Neural cell (in vitro differentiated cells): ENCODE measurements around the gene TRABD2B. TPM values are rescaled to one million over a fixed set of nuclear protein-coding genes. Genes with fewer than 3 reads are reported as not detected.

Source experiments
- H2AFZ ChIP-seq: fragments of 200-600, 300-800 bp; sonication (generic), shearing (Covaris generic); 2 replicates; pipeline ENCODE4 v1.6.0; 2014; ENCODE audit warnings: low read depth, mild to moderate bottlenecking, antibody characterized with exemption, low read length, moderate library complexity
- H3F3A ChIP-seq: fragments of 200-600 bp; shearing (Covaris generic); 2 replicates; pipeline ENCODE4 v1.6.1; 2016; ENCODE audit warnings: mild to moderate bottlenecking, moderate library complexity, mixed read lengths, antibody characterized with exemption, low read length; ENCODE audit not compliant: insufficient read depth, poor library complexity, severe bottlenecking
- H3K27ac ChIP-seq: fragments of 200-600, 300-800 bp; sonication (generic), shearing (Covaris generic); 2 replicates; pipeline ENCODE4 v1.5.1; 2014; ENCODE audit warnings: mild to moderate bottlenecking, low read length, moderate library complexity
- H3K27me3 ChIP-seq: fragments of 300-800, 200-600 bp; sonication (generic), shearing (Covaris generic); 2 replicates; pipeline ENCODE4 v1.6.0; 2014; ENCODE audit warnings: mild to moderate bottlenecking, low read depth, low read length, moderate library complexity; ENCODE audit not compliant: insufficient read depth
- H3K36me3 ChIP-seq: fragments of 300-800, 200-600 bp; sonication (generic), shearing (Covaris generic); 2 replicates; pipeline ENCODE4 v1.5.1; 2014; ENCODE audit warnings: mild to moderate bottlenecking, antibody characterized with exemption, low read length, moderate library complexity; ENCODE audit not compliant: insufficient read depth
- H3K4me2 ChIP-seq: fragments of 300-800, 200-600 bp; sonication (generic), shearing (Covaris generic); 2 replicates; pipeline ENCODE4 v1.6.0; 2014; ENCODE audit warnings: mild to moderate bottlenecking, low read length
- H3K4me3 ChIP-seq: fragments of 300-800, 200-600 bp; sonication (generic), shearing (Covaris generic); 2 replicates; pipeline ENCODE4 v1.5.1; 2014; ENCODE audit warnings: mild to moderate bottlenecking, low read length, moderate library complexity
- H3K79me2 ChIP-seq: fragments of 200-600 bp; shearing (Covaris generic); replicated peaks from 2 replicates; pipeline ENCODE4 v1.6.0; 2014; ENCODE audit warnings: mild to moderate bottlenecking, low read length, moderate library complexity; ENCODE audit not compliant: insufficient read depth
- H3K9ac ChIP-seq: fragments of 300-800, 200-600 bp; sonication (generic), shearing (Covaris generic); 2 replicates; pipeline ENCODE4 v1.6.1; 2016; ENCODE audit warnings: mild to moderate bottlenecking, low read length, mixed read lengths
- H3K9me2 ChIP-seq: fragments of 200-600 bp; shearing (Covaris generic); 2 replicates; pipeline ENCODE4 v1.6.1; 2016; ENCODE audit warnings: mild to moderate bottlenecking, low read length, mixed read lengths; ENCODE audit not compliant: insufficient read depth
- H3K9me3 ChIP-seq: fragments of 200-600, 300-800 bp; sonication (generic), shearing (Covaris generic); 2 replicates; pipeline ENCODE4 v1.6.1; 2016; ENCODE audit warnings: mild to moderate bottlenecking, mixed run types, low read length, moderate library complexity, mixed read lengths
- H4K20me1 ChIP-seq: fragments of 200-600 bp; shearing (Covaris generic); 2 replicates; pipeline ENCODE4 v1.6.1; 2016; ENCODE audit warnings: mild to moderate bottlenecking, mixed run types; ENCODE audit not compliant: insufficient read depth
- CTCF ChIP-seq: fragments of 450-650 bp; IDR thresholded peaks from 2 replicates; pipeline ENCODE4 v1.5.1; 2014; ENCODE audit warnings: antibody characterized with exemption, mild to moderate bottlenecking, moderate library complexity; ENCODE audit not compliant: poor library complexity, severe bottlenecking
- EP300 ChIP-seq: fragments of 450-650 bp; conservative IDR thresholded peaks from 2 replicates; pipeline ENCODE4 v1.6.1; 2014; ENCODE audit warnings: antibody characterized with exemption, mild to moderate bottlenecking, moderate library complexity; ENCODE audit not compliant: poor library complexity, severe bottlenecking
- EZH2 ChIP-seq: fragments of 200-600, 300-800 bp; shearing (Covaris generic), sonication (generic); IDR thresholded peaks from 2 replicates; pipeline ENCODE4 v1.6.1; 2014; ENCODE audit warnings: antibody characterized with exemption, low read length, borderline replicate concordance, mild to moderate bottlenecking; ENCODE audit not compliant: insufficient read depth, poor library complexity, severe bottlenecking
- MXI1 ChIP-seq: fragments of 450-650 bp; conservative IDR thresholded peaks from 2 replicates; pipeline ENCODE4 v1.6.1; 2014; ENCODE audit warnings: antibody characterized with exemption, mild to moderate bottlenecking; ENCODE audit not compliant: poor library complexity, severe bottlenecking
- POLR2AphosphoS5 ChIP-seq: IDR thresholded peaks from 2 replicates; pipeline ENCODE4 v1.6.1; 2012
- RAD21 ChIP-seq: fragments of 450-650 bp; conservative IDR thresholded peaks from 2 replicates; pipeline ENCODE4 v1.6.1; 2014; ENCODE audit warnings: antibody characterized with exemption, mild to moderate bottlenecking, moderate library complexity
- REST ChIP-seq: IDR thresholded peaks from 2 replicates; pipeline ENCODE4 v1.6.1; 2012; ENCODE audit warnings: borderline replicate concordance
- SMC3 ChIP-seq: fragments of 450-650 bp; conservative IDR thresholded peaks from 2 replicates; pipeline ENCODE4 v1.6.1; 2014; ENCODE audit warnings: antibody characterized with exemption, mild to moderate bottlenecking, moderate library complexity; ENCODE audit not compliant: poor library complexity
- TAF1 ChIP-seq: IDR thresholded peaks from 2 replicates; pipeline ENCODE4 v1.6.1; 2012; ENCODE audit warnings: low read depth
- polyA plus RNA-seq: library from polyadenylated mRNA; depleted of rRNA; stranded (reverse); fragments of >200 nt; gene quantifications from 2 replicates; pipeline ENCODE4 v1.2.3, GENCODE V29; 2014

TRABD2B gene
- polyA plus RNA-seq, 1 donor from 2014 or later = 0.02 TPM

- H3K36me3 ChIP-seq = no peaks in the 10 kb centered on the region
Measured at GRCh38 chr1:47991187-47991586, 6.0 kb downstream of the TRABD2B start.

DNA sequence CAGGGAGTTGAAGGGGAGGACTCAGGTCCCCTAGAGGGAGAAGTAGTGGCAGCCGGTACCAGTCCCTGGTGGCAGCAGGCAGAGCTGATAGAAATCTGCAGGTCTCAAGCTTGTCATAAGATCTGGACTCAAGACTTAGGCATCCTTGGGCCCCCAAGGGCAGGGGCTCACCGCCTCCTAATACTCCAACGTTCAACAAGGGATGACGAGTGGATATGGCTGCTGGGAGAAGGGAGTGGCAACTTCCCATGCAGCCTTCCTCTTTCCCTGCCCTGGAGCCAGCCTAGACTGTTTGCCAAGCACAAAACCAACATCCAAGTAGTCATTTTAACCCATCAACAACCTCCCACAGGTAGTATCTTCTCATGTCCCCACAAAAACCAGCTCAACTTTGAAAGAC is 6.9 kb downstream of the TRABD2B start:
- H3K9me3 ChIP-seq = no peaks in the 10 kb centered on the region
- peaks cover 18% of the 10 kb centered on the region for H3K27me3 ChIP-seq
- no peaks in the 10 kb centered on the region for H4K20me1 ChIP-seq
- no peak for TF ChIP-seq SMC3
- no peak for TF ChIP-seq CTCF
- no peak for TF ChIP-seq EP300
- TF ChIP-seq POLR2AphosphoS5 = no peak
- TF ChIP-seq TAF1 = no peak
- TF ChIP-seq EZH2 = no peak
- no peak for TF ChIP-seq MXI1
- no peak for TF ChIP-seq REST
- no peak for TF ChIP-seq RAD21
- H3K79me2 ChIP-seq = no peaks in the 10 kb centered on the region
- H3K4me3 ChIP-seq = no peak overlapping the region
- H3K36me3 ChIP-seq = no peaks in the 10 kb centered on the region
- H3K27ac ChIP-seq = no peak overlapping the region
- H3K4me2 ChIP-seq = no peak overlapping the region
- no peaks in the 10 kb centered on the region for H3K9me2 ChIP-seq
- no peak overlapping the region for H3K9ac ChIP-seq
- H2AFZ ChIP-seq = no peak overlapping the region
- no peaks in the 10 kb centered on the region for H3F3A ChIP-seq

More at GRCh38 chr1:47991187-47991586, 6.0 kb downstream of the TRABD2B start:
- peaks cover 24% of the 10 kb centered on the region for H3K27me3 ChIP-seq
- no peak overlapping the region for H3K9ac ChIP-seq
- H3K4me2 ChIP-seq = no peak overlapping the region
- no peak overlapping the region for H3K4me3 ChIP-seq
- TF ChIP-seq POLR2AphosphoS5 (no peak), EP300 (no peak), CTCF (no peak)
- H3K9me3 ChIP-seq = no peaks in the 10 kb centered on the region
- H2AFZ ChIP-seq = no peak overlapping the region
- no peak overlapping the region for H3K27ac ChIP-seq
- no peaks in the 10 kb centered on the region for H3K9me2 ChIP-seq
- H3K79me2 ChIP-seq = no peaks in the 10 kb centered on the region
- H4K20me1 ChIP-seq = no peaks in the 10 kb centered on the region
- H3F3A ChIP-seq = no peaks in the 10 kb centered on the region
